Mesothelial cell of epicardium (in vitro differentiated cells): ENCODE data around the gene TAF8. TPM values are rescaled to one million over a fixed set of nuclear protein-coding genes. Genes with fewer than 3 reads are reported as not detected.

ENCODE experiments used
- DNase-seq, 2 experiments: peaks; one replicate each; pipeline ENCODE4 v3.0.0; 2021; ENCODE audit warnings: low spot score in 2 of 2; ENCODE audit not compliant: unreplicated experiment in 2 of 2
- H3K27ac Mint-ChIP-seq: 2 replicates; pipeline ENCODE4 v1.8.0; 2021; ENCODE audit warnings: mixed read lengths
- H3K27me3 Mint-ChIP-seq: 2 replicates; pipeline ENCODE4 v1.8.0; 2021; ENCODE audit warnings: low read depth, mixed read lengths
- H3K36me3 Mint-ChIP-seq: 2 replicates; pipeline ENCODE4 v1.8.0; 2021; ENCODE audit warnings: mixed read lengths
- H3K4me1 Mint-ChIP-seq: 2 replicates; pipeline ENCODE4 v1.8.0; 2021; ENCODE audit warnings: mixed read lengths
- H3K4me3 Mint-ChIP-seq: 2 replicates; pipeline ENCODE4 v1.8.0; 2021; ENCODE audit warnings: mild to moderate bottlenecking, moderate library complexity, mixed read lengths
- H3K9me3 Mint-ChIP-seq: 2 replicates; pipeline ENCODE4 v1.8.0; 2021; ENCODE audit warnings: mixed read lengths
- CTCF ChIP-seq: fragments of 200-600 bp; sonication (generic); IDR thresholded peaks from one replicate; pipeline ENCODE4 v1.5.0; 2021; ENCODE audit warnings: antibody characterized with exemption; ENCODE audit not compliant: unreplicated experiment
- total RNA-seq: library from RNA; stranded (reverse); gene quantifications from 3 replicates; pipeline ENCODE4 v1.2.1, GENCODE V29; 2021

The TAF8 gene
- total RNA-seq, 1 donor from 2014 or later: 38.9 TPM

DNA sequence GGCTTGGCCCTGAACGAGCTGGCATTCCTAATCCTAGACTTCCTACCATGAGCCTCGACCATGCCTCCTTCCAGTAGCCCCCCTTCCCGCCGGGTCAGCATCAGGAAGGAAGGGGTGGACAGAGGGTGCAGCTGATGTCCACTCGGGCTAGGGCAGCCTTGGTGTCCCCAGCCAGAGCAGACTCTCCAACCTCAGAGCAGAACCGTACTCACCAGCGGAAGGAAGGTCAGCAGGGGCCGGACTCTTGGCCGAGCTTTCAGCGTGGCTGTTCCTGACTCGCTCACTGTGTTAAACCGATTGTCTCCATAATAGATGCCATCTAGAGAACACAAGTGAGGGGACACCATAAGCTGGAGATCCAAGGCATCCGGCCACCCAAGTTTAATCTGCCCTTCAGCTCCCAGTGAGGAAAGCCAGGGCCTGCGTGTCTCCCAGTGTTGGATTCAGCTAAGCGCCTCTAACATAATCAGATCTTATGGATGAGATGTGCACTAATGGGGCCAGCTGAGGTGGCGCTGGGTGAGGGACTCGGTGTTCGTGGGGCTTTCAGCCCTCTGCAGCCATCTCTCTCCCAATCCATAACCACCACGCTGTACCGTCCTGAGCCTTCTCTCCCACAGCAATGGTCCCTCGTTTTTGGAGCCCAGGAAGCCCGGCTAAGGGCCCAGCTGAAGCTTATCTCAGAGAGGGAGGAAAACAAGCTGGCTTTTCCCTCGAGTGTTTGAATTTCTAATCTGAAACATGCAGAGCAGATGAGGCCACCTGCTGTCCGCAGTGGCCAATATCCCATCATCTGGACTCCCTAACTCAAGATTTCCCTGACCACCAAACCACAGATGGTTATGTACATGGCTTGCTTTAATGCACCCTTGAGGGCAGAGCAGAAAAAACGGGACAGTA is 78.4 kb downstream of the TAF8 start:
- no peak for DNase-seq
- peaks cover 14% of the 10 kb centered on the region for H3K36me3 Mint-ChIP-seq
- H3K9me3 Mint-ChIP-seq: no peaks in the 10 kb centered on the region
- H3K27ac Mint-ChIP-seq: no peak overlapping the region
- H3K27me3 Mint-ChIP-seq: no peaks in the 10 kb centered on the region
- H3K4me1 Mint-ChIP-seq: peaks cover 4% of the 10 kb centered on the region
- H3K4me3 Mint-ChIP-seq: no peak overlapping the region
- TF ChIP-seq CTCF: no peak

GRCh38 chr6:42129360-42129676 is 79.0 kb downstream of the TAF8 start:
- no peak for DNase-seq
- TF ChIP-seq CTCF: no peak
- no peak overlapping the region for H3K4me3 Mint-ChIP-seq
- H3K9me3 Mint-ChIP-seq: no peaks in the 10 kb centered on the region
- H3K36me3 Mint-ChIP-seq: peaks cover 14% of the 10 kb centered on the region
- no peak overlapping the region for H3K27ac Mint-ChIP-seq
- peaks cover 4% of the 10 kb centered on the region for H3K4me1 Mint-ChIP-seq
- H3K27me3 Mint-ChIP-seq: no peaks in the 10 kb centered on the region

DNA sequence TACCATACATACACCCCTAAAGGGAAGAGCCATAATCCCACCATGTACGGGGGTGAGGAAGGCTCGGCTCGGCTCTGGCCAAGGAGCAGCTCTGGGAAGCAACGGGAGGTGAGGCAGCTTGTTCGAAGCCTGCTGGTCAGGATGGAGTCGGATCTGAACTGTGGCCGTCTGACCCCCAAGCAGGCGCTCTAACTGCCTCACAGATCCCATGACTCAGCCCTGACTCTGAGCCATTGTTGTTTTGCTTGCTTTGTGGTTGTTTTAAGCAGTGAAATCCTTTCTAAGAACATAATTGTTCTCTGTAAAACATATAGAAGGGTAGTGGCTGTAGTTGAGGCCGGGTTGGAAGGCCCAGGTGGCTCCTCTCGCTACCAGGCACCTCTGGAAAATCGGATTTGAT is 81.2 kb downstream of the TAF8 start:
- no peaks in the 10 kb centered on the region for H3K27me3 Mint-ChIP-seq
- no peak overlapping the region for H3K4me3 Mint-ChIP-seq
- peaks cover 3% of the 10 kb centered on the region for H3K4me1 Mint-ChIP-seq
- peaks cover 10% of the 10 kb centered on the region for H3K36me3 Mint-ChIP-seq
- no peak overlapping the region for H3K27ac Mint-ChIP-seq
- no peak for TF ChIP-seq CTCF
- H3K9me3 Mint-ChIP-seq: no peaks in the 10 kb centered on the region
- DNase-seq: no peak

- TF ChIP-seq CTCF: no peak
- H3K4me3 Mint-ChIP-seq: no peak overlapping the region
- H3K27me3 Mint-ChIP-seq: no peaks in the 10 kb centered on the region
- DNase-seq: no peak
- peaks cover 4% of the 10 kb centered on the region for H3K36me3 Mint-ChIP-seq
- no peak overlapping the region for H3K27ac Mint-ChIP-seq
- H3K9me3 Mint-ChIP-seq: no peaks in the 10 kb centered on the region
- H3K4me1 Mint-ChIP-seq: peaks cover 19% of the 10 kb centered on the region
Observed at GRCh38 chr6:42133926-42134325, 83.6 kb downstream of the TAF8 start.

- H3K27ac Mint-ChIP-seq: peak overlapping the region; percentile 39
- peaks cover 4% of the 10 kb centered on the region for H3K36me3 Mint-ChIP-seq
- no peaks in the 10 kb centered on the region for H3K27me3 Mint-ChIP-seq
- H3K9me3 Mint-ChIP-seq: no peaks in the 10 kb centered on the region
- peaks cover 30% of the 10 kb centered on the region for H3K4me1 Mint-ChIP-seq
- no peak for TF ChIP-seq CTCF
- no peak for DNase-seq
- H3K4me3 Mint-ChIP-seq: no peak overlapping the region
Observed at GRCh38 chr6:42135161-42135560, 84.8 kb downstream of the TAF8 start.
